Fibroblast of lung (primary cell): ENCODE measurements around the gene SMC3. TPM values are rescaled to one million over a fixed set of nuclear protein-coding genes. Genes with fewer than 3 reads are reported as not detected.
A peak's percentile ranks its signal among the peaks of the same experiment; 100 is the strongest.

Source experiments
- DNase-seq, 2 donors: peaks; one replicate each; pipeline versions ENCODE4 v3.0.0 to v3.0.0-alpha.2; 2010; ENCODE audit warnings: low read depth in 2 of 2
- H2AFZ ChIP-seq: 2 replicates; pipeline ENCODE4 v1.5.1; 2012; ENCODE audit warnings: low read length, control low read depth, inconsistent platforms
- H3K27ac ChIP-seq: 2 replicates; pipeline ENCODE4 v1.5.1; 2011; ENCODE audit warnings: low read length, control low read depth; ENCODE audit not compliant: insufficient read depth
- H3K27me3 ChIP-seq: 2 replicates; pipeline ENCODE4 v1.5.1; 2011; ENCODE audit warnings: mild to moderate bottlenecking, low read length; ENCODE audit not compliant: control insufficient read depth, insufficient read depth
- H3K36me3 ChIP-seq: 2 replicates; pipeline ENCODE4 v1.5.1; 2011; ENCODE audit warnings: low read length; ENCODE audit not compliant: control insufficient read depth, insufficient read depth
- H3K4me1 ChIP-seq: 2 replicates; pipeline ENCODE4 v1.5.1; 2011; ENCODE audit warnings: low read length; ENCODE audit not compliant: control insufficient read depth, insufficient read depth; ENCODE audit errors: extremely low read depth
- H3K4me2 ChIP-seq: 2 replicates; pipeline ENCODE4 v1.5.1; 2011; ENCODE audit warnings: low read length, control low read depth; ENCODE audit not compliant: insufficient read depth; ENCODE audit errors: extremely low read depth
- H3K4me3 ChIP-seq, 4 experiments: fragments of 200-600 bp in 1 of 4; sonication (generic) in 1 of 4; replicated peaks in 1 of 4; 2 replicates each; pipeline ENCODE4 v1.5.1; 2011 to 2016; ENCODE audit warnings: low read length in 4 of 4, low read depth in 3 of 4, mild to moderate bottlenecking in 3 of 4, control low read depth in 2 of 4, inconsistent platforms in 1 of 4, mixed read lengths in 1 of 4; ENCODE audit not compliant: insufficient read depth in 1 of 4; ENCODE audit errors: control extremely low read depth in 1 of 4
- H3K79me2 ChIP-seq: 2 replicates; pipeline ENCODE4 v1.5.1; 2012; ENCODE audit warnings: mild to moderate bottlenecking, low read length, inconsistent platforms; ENCODE audit not compliant: control insufficient read depth, insufficient read depth
- H3K9ac ChIP-seq: 2 replicates; pipeline ENCODE4 v1.5.1; 2011; ENCODE audit warnings: mild to moderate bottlenecking, low read length, control low read depth; ENCODE audit not compliant: insufficient read depth
- H3K9me3 ChIP-seq: 2 replicates; pipeline ENCODE4 v1.5.1; 2012; ENCODE audit warnings: low read depth, low read length; ENCODE audit not compliant: control insufficient read depth, insufficient read depth
- H4K20me1 ChIP-seq: 2 replicates; pipeline ENCODE4 v1.5.1; 2011; ENCODE audit warnings: low read length; ENCODE audit not compliant: control insufficient read depth, insufficient read depth; ENCODE audit errors: extremely low read depth
- CTCF ChIP-seq, 2 donors: IDR thresholded peaks in 1 of 2; conservative IDR thresholded peaks in 1 of 2; 1 replicate in 1 of 2; 2 replicates in 1 of 2; pipeline ENCODE4 v1.5.1; 2011 to 2012; ENCODE audit warnings: low read length in 2 of 2, control low read depth in 1 of 2, inconsistent platforms in 1 of 2, low read depth in 1 of 2, mild to moderate bottlenecking in 1 of 2
- EZH2 ChIP-seq: IDR thresholded peaks from 2 replicates; pipeline ENCODE4 v1.5.1; 2012; ENCODE audit warnings: low read length, control low read depth, mild to moderate bottlenecking; ENCODE audit errors: missing control alignments
- polyA plus RNA-seq, 2 donors: library from polyadenylated mRNA; depleted of rRNA in 1 of 2; stranded (reverse) in 1 of 2; unstranded in 1 of 2; fragments of >200 nt; gene quantifications; 2 replicates each; pipeline ENCODE4 v1.2.1, GENCODE V29; 2011 to 2012; ENCODE audit warnings: missing spikeins in 1 of 2
- total RNA-seq: library from RNA; depleted of rRNA; stranded (reverse); fragments of >200 nt; gene quantifications from 2 replicates; pipeline ENCODE4 v1.2.1, GENCODE V29; 2014

The SMC3 gene
- total and polyA plus RNA-seq, 2 donors (not counting 1 experiment from before 2014, with no cell fraction given) = 25.9 to 31.9 TPM

GRCh38 chr10:110563132-110563531, 4.4 kb upstream of the SMC3 start:
- no peak for DNase-seq

GRCh38 chr10:110566472-110567200, 859 bp upstream of the SMC3 start:
- H4K20me1 ChIP-seq = no peaks in the 10 kb centered on the region
- H3K9me3 ChIP-seq = no peaks in the 10 kb centered on the region
- H2AFZ ChIP-seq = peak overlapping the region; percentile 58
- H3K9ac ChIP-seq = peak overlapping the region; percentile 90
- peaks cover 40% of the 10 kb centered on the region for H3K79me2 ChIP-seq
- no peak for DNase-seq
- H3K27me3 ChIP-seq = no peaks in the 10 kb centered on the region
- H3K36me3 ChIP-seq = no peaks in the 10 kb centered on the region
- peak overlapping the region; percentile 70 to 92 (median 85) for H3K4me3 ChIP-seq
- TF ChIP-seq EZH2 = no peak
- no peak for TF ChIP-seq CTCF (conservative IDR thresholded peaks at IDR 0.05 in 1 of 2, IDR thresholded peaks at IDR 0.05 in 1 of 2; ENCODE audit: low read depth in 1 of 2, low read length in 2 of 2)
- H3K4me2 ChIP-seq = peak overlapping the region; percentile 91
- peak overlapping the region; percentile 97 for H3K27ac ChIP-seq
- no peaks in the 10 kb centered on the region for H3K4me1 ChIP-seq

More at GRCh38 chr10:110563132-110563531, 4.4 kb upstream of the SMC3 start:
- Histone ChIP-seq H3K27ac (no peak overlapping the region), H2AFZ (no peak overlapping the region), H3K36me3 (no peaks in the 10 kb centered on the region), H3K4me2 (no peak overlapping the region), H3K9ac (no peak overlapping the region), H4K20me1 (no peaks in the 10 kb centered on the region), H3K4me1 (no peaks in the 10 kb centered on the region), H3K27me3 (no peaks in the 10 kb centered on the region), H3K9me3 (no peaks in the 10 kb centered on the region), H3K4me3 (no peak overlapping the region), H3K79me2 (peaks cover 6% of the 10 kb centered on the region)
- TF ChIP-seq EZH2 (no peak), CTCF (conservative IDR thresholded peaks at IDR 0.05 in 1 of 2, IDR thresholded peaks at IDR 0.05 in 1 of 2; ENCODE audit: low read depth in 1 of 2, low read length in 2 of 2) (no peak)

GRCh38 chr10:110568055-110568735, 700 bp downstream of the SMC3 start:
- Histone ChIP-seq H3K4me1 (no peaks in the 10 kb centered on the region), H3K79me2 (peaks cover 53% of the 10 kb centered on the region), H3K4me3 (peak overlapping the region; percentile 70 to 92 (median 85)), H3K36me3 (no peaks in the 10 kb centered on the region), H3K4me2 (peak overlapping the region; percentile 67), H3K27ac (peak overlapping the region; percentile 97), H4K20me1 (no peaks in the 10 kb centered on the region), H2AFZ (no peak overlapping the region), H3K27me3 (no peaks in the 10 kb centered on the region), H3K9ac (peak overlapping the region; percentile 90), H3K9me3 (no peaks in the 10 kb centered on the region)
- peak; percentile 16 to 27 for DNase-seq
- TF ChIP-seq CTCF (conservative IDR thresholded peaks at IDR 0.05 in 1 of 2, IDR thresholded peaks at IDR 0.05 in 1 of 2; ENCODE audit: low read depth in 1 of 2, low read length in 2 of 2) = no peak
- no peak for TF ChIP-seq EZH2
